Endothelial cell (in vitro differentiated cells): ENCODE measurements around the gene PIGH. TPM values are rescaled to one million over a fixed set of nuclear protein-coding genes. Genes with fewer than 3 reads are reported as not detected.
"Not testable (repeated sequence)": the region's sequence is repeated elsewhere in the genome, so short reads cannot be mapped to it uniquely, and the experiment has no call there.

Experiments
- DNase-seq: peaks from one replicate; pipeline ENCODE4 v3.0.0; 2021; ENCODE audit warnings: low spot score
- H3K27ac Mint-ChIP-seq: one replicate; pipeline ENCODE4 v1.8.0; 2021; ENCODE audit warnings: mixed read lengths, inconsistent platforms; ENCODE audit not compliant: unreplicated experiment
- H3K27me3 Mint-ChIP-seq: one replicate; pipeline ENCODE4 v1.8.0; 2021; ENCODE audit warnings: mild to moderate bottlenecking, moderate library complexity, mixed read lengths, inconsistent platforms; ENCODE audit not compliant: unreplicated experiment
- H3K36me3 Mint-ChIP-seq: one replicate; pipeline ENCODE4 v1.8.0; 2021; ENCODE audit warnings: mild to moderate bottlenecking, low read depth, mixed read lengths, inconsistent platforms; ENCODE audit not compliant: unreplicated experiment
- H3K4me1 Mint-ChIP-seq: one replicate; pipeline ENCODE4 v1.8.0; 2021; ENCODE audit warnings: mild to moderate bottlenecking, mixed read lengths, inconsistent platforms; ENCODE audit not compliant: unreplicated experiment
- H3K4me3 Mint-ChIP-seq: one replicate; pipeline ENCODE4 v1.8.0; 2021; ENCODE audit warnings: mild to moderate bottlenecking, mixed read lengths, inconsistent platforms; ENCODE audit not compliant: unreplicated experiment
- H3K9me3 Mint-ChIP-seq: one replicate; pipeline ENCODE4 v1.8.0; 2021; ENCODE audit warnings: mixed read lengths, inconsistent platforms; ENCODE audit not compliant: unreplicated experiment
- total RNA-seq: library from RNA; stranded (reverse); fragmentation: NEBNext Ultra II Directional; extraction: Animal tissue kit (Norgen Biotek cat#: 25700); gene quantifications from one replicate; pipeline ENCODE4 v1.2.1, GENCODE V29; 2021; ENCODE audit not compliant: unreplicated experiment
- TF ChIP-seq, protein P1 (sequence below): fragments of 200-600 bp; sonication (generic); IDR thresholded peaks from one replicate; pipeline ENCODE4 v1.5.0; 2021; ENCODE audit warnings: antibody characterized with exemption; ENCODE audit not compliant: unreplicated experiment

PIGH gene
- total RNA-seq, 1 donor from 2014 or later: 7.8 TPM

DNA sequence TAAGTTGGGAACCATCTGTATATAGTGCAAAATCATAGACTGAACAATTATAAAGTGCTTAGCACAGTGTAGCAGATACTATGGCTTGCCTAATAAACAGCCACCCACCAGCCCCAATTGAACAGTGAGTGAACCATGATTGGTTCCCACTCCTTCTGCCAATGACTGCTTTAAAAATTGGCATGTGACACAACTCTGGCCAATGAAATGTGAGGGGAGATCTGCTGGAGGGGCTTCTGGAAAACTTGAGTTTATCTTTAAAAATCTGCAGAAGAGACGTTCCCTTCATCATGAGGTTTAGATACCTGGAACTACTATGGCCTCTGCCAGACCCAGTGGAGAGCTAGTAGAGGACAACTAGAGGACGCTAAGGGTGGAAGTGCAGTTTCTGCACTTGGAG, 4.7 kb downstream of the PIGH start:
- H3K4me3 Mint-ChIP-seq: no peak overlapping the region
- no peaks in the 10 kb centered on the region for H3K9me3 Mint-ChIP-seq
- peaks cover 6% of the 10 kb centered on the region for H3K36me3 Mint-ChIP-seq
- peaks cover 1% of the 10 kb centered on the region for H3K27me3 Mint-ChIP-seq
- no peak overlapping the region for H3K27ac Mint-ChIP-seq
- TF ChIP-seq, protein P1, sequence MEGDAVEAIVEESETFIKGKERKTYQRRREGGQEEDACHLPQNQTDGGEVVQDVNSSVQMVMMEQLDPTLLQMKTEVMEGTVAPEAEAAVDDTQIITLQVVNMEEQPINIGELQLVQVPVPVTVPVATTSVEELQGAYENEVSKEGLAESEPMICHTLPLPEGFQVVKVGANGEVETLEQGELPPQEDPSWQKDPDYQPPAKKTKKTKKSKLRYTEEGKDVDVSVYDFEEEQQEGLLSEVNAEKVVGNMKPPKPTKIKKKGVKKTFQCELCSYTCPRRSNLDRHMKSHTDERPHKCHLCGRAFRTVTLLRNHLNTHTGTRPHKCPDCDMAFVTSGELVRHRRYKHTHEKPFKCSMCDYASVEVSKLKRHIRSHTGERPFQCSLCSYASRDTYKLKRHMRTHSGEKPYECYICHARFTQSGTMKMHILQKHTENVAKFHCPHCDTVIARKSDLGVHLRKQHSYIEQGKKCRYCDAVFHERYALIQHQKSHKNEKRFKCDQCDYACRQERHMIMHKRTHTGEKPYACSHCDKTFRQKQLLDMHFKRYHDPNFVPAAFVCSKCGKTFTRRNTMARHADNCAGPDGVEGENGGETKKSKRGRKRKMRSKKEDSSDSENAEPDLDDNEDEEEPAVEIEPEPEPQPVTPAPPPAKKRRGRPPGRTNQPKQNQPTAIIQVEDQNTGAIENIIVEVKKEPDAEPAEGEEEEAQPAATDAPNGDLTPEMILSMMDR: no peak
- peaks cover 6% of the 10 kb centered on the region for H3K4me1 Mint-ChIP-seq
- no peak for DNase-seq

DNA sequence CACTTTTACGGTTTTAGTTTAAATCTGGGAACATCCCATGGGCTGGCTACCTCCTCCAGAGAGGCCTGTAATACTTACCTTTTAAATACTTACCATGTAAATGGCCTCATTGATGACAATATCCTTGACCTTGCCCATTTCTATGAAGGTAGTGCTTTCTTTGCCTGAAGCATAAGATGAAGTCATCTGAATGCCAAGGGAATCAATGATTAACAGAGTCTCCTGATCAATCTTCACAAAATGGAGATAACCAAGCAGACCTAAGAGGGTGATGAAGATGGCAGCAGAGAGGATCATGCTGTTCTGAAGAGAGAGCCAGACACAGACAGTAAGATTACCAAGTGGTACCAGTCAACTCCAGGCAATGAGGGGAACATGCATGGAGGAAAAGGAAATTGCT, 6.4 kb downstream of the PIGH start:
- not testable (repeated sequence) for H3K27ac Mint-ChIP-seq, DNase-seq, H3K36me3 Mint-ChIP-seq, H3K9me3 Mint-ChIP-seq, H3K4me1 Mint-ChIP-seq, H3K27me3 Mint-ChIP-seq, H3K4me3 Mint-ChIP-seq

DNA sequence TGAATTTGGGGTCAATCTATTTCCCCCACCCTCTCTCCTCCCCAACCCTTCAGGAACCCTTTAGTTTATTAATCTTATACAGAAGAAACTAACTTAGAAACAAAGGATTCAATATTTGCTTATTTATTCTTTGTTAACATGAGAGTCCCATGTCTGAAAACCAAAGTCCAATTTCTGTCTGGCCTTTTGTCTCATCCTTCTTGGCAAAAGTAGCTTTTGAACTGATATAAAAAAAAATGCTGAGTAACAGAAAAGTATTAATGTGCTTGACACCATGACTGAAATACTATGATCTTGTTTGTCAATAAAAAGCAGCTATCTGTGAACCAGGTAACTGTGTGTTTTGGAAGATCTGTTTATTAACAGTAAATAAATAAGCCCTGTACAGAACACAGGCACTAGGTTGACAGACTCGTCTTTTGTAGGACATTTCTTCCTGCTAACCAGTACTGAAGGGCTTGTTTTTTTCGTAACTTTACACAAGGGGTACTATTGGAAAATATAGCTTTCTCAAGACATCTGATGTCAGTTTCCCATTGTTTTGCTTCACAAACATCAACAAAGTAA, 10.8 kb downstream of the PIGH start:
- TF ChIP-seq, protein P1: no peak
- no peak overlapping the region for H3K27ac Mint-ChIP-seq
- no peaks in the 10 kb centered on the region for H3K36me3 Mint-ChIP-seq
- no peak for DNase-seq
- no peak overlapping the region for H3K4me3 Mint-ChIP-seq
- no peaks in the 10 kb centered on the region for H3K4me1 Mint-ChIP-seq
- H3K27me3 Mint-ChIP-seq: no peaks in the 10 kb centered on the region
- no peaks in the 10 kb centered on the region for H3K9me3 Mint-ChIP-seq

DNA sequence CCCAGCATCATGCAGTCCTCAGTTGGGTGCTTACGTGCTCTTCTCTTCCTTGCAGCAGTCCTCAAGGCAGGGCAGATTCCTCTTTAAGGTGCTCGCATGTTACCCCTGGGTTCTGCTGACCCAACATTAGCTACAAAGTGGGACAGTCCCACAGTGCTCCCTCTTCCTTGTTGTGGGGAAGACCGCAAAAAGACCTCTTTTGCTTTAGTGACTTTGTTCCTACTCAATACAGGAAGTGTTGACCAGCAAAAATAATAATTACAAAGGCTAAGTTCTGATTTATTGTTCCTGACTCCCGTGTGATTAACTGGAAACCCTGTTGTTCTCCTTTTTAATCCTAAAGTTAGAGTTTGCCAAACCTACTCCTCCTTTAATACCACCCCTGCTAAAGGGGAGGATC, 13.7 kb downstream of the PIGH start:
- H3K4me1 Mint-ChIP-seq: no peaks in the 10 kb centered on the region
- TF ChIP-seq, protein P1: no peak
- H3K27ac Mint-ChIP-seq: no peak overlapping the region
- no peaks in the 10 kb centered on the region for H3K27me3 Mint-ChIP-seq
- DNase-seq: no peak
- H3K36me3 Mint-ChIP-seq: no peaks in the 10 kb centered on the region
- no peaks in the 10 kb centered on the region for H3K9me3 Mint-ChIP-seq
- H3K4me3 Mint-ChIP-seq: no peak overlapping the region

DNA sequence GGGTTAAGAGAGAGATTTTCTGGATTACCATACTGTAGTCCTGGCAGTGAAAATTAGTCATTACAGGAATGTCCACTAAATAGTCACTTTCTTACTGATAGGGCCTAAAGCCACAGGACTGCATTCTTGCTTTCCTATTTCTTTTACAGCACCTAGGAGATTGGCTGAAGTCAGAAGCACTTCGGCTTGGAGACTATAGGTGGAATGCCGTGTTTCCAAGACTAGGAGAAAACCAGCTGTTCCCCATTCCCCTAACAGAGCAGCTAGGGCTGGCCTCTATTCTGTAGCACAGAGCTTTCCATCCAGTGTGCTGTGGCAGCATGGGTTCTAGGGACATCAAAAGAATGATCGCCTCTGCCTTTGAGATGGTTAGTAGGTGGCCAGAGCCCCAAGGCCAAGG, 15.1 kb downstream of the PIGH start:
- H3K27me3 Mint-ChIP-seq: no peaks in the 10 kb centered on the region
- no peak for DNase-seq
- no peak overlapping the region for H3K4me3 Mint-ChIP-seq
- no peak overlapping the region for H3K27ac Mint-ChIP-seq
- H3K4me1 Mint-ChIP-seq: no peaks in the 10 kb centered on the region
- H3K36me3 Mint-ChIP-seq: no peaks in the 10 kb centered on the region
- TF ChIP-seq, protein P1: no peak
- H3K9me3 Mint-ChIP-seq: no peaks in the 10 kb centered on the region
